ENCODE measurements around the gene TUBA1C. TPM values are rescaled to one million over a fixed set of nuclear protein-coding genes. Genes with fewer than 3 reads are reported as not detected.
A peak's percentile ranks its signal among the peaks of the same experiment; 100 is the strongest.

TUBA1C gene
- total and polyA plus RNA-seq, 9 of the 15 experiments (the other 6 are each of a cell fraction or from before 2014, with no cell fraction given): 755 to 3,012 (median 914) TPM

- intact Hi-C loops (cut with micrococcal nuclease) (no loop called here), in situ Hi-C loops (cut with MboI) (no loop called here)
- no TSS peak for BruUV-seq (replicated peaks)
- CTCF ChIA-PET (ENCODE audit: low intra/inter-chr PET ratio): no interaction called here
- peak in 3 of 4 experiments; percentile 66 to 75 (median 71) for DNase-seq (ENCODE audit: extremely low read depth in 1 of 4, low spot score in 3 of 4)
- no peak overlapping the region for H3K27ac ChIP-seq (ENCODE audit: extremely low read depth, low read depth, low read length)
- H3K4me2 ChIP-seq (ENCODE audit: insufficient read depth, low read length): peak overlapping the region; percentile 62
- no peaks in the 10 kb centered on the region for H3K27me3 ChIP-seq (ENCODE audit: control insufficient read depth in 2 of 2, insufficient read depth in 2 of 2, low read length in 2 of 2)
- H3K4me1 ChIP-seq (replicated peaks in 1 of 2; ENCODE audit: control insufficient read depth in 2 of 2, insufficient read depth in 2 of 2, low read length in 2 of 2): peaks cover 29 to 30% of the 10 kb centered on the region in 2 experiments; a peak in 4 of 5 replicates
- no peaks in the 10 kb centered on the region for H3K79me2 ChIP-seq (ENCODE audit: control insufficient read depth, insufficient read depth, low read length)
- peaks cover 7% of the 10 kb centered on the region for H3K9me1 ChIP-seq (ENCODE audit: control insufficient read depth, insufficient read depth, low read length)
- peak; percentile 8; the same call in 1 of the 3 replicates for ATAC-seq
- WGBS (ENCODE audit: insufficient coverage, low coverage, missing lambda C conversion rate): 24% methylated on average over 4 of the region's 4 CpGs
- H3K9ac ChIP-seq (ENCODE audit: insufficient read depth in 1 of 2, low read depth in 2 of 2, low read length in 2 of 2): peak overlapping the region in 1 of 2 experiments; percentile 15; a peak in 2 of 4 replicates
- peak; percentile 88 for FAIRE-seq
- peak overlapping the region; percentile 87 for H2AFZ ChIP-seq (ENCODE audit: low read depth, low read length)
- H3K9me3 ChIP-seq (replicated peaks; ENCODE audit: control insufficient read depth, insufficient read depth, low read depth, low read length): no peaks in the 10 kb centered on the region
- no peaks in the 10 kb centered on the region for H4K20me1 ChIP-seq (replicated peaks; ENCODE audit: control insufficient read depth, insufficient read depth, low read length)
- POLR2A ChIA-PET: interaction anchor here (0.7 to 1.2 kb wide), 3 partner anchors 25 to 37 kb away, joined by 3 to 5 read pairs (median 4); partner anchors contain the start of gene TUBA1C
- H3K36me3 ChIP-seq (ENCODE audit: control insufficient read depth, insufficient read depth, low read length): no peaks in the 10 kb centered on the region
- no peak overlapping the region for H3K4me3 ChIP-seq
- TF ChIP-seq GATA2 (CRISPR knock-in tag; IDR thresholded peaks at IDR 0.05) (0 out of 2 replicates have a peak, but pooled peaks have one; percentile 41), ELK3 (CRISPR knock-in tag; IDR thresholded peaks at IDR 0.05) (no peak), ATF1 (CRISPR knock-in tag; IDR thresholded peaks at IDR 0.05) (no peak), ATF1 (tag; IDR thresholded peaks at IDR 0.05) (peak; percentile 55; the same call in 1 of the 2 replicates), SMARCE1 (IDR thresholded peaks at IDR 0.05) (0 out of 2 replicates have a peak, but pooled peaks have one; percentile 31), SMARCA4 (IDR thresholded peaks at IDR 0.05) (peak; percentile 36; the same call in 1 of the 2 replicates), CTBP1 (IDR thresholded peaks at IDR 0.05; ENCODE audit: borderline replicate concordance) (peak; percentile 48; the same call in 1 of the 2 replicates), ZNF77 (CRISPR knock-in tag; IDR thresholded peaks at IDR 0.05) (no peak), RCOR1 (IDR thresholded peaks at IDR 0.05; ENCODE audit: borderline replicate concordance in 1 of 2, low read depth in 2 of 2, low read length in 2 of 2) (peak in 1 of 2 experiments; percentile 28; a peak in 1 of 4 replicates), GABPA (tag; conservative IDR thresholded peaks at IDR 0.05; ENCODE audit: low read depth) (peak; percentile 64)
- TF ChIP-seq, protein P1, sequence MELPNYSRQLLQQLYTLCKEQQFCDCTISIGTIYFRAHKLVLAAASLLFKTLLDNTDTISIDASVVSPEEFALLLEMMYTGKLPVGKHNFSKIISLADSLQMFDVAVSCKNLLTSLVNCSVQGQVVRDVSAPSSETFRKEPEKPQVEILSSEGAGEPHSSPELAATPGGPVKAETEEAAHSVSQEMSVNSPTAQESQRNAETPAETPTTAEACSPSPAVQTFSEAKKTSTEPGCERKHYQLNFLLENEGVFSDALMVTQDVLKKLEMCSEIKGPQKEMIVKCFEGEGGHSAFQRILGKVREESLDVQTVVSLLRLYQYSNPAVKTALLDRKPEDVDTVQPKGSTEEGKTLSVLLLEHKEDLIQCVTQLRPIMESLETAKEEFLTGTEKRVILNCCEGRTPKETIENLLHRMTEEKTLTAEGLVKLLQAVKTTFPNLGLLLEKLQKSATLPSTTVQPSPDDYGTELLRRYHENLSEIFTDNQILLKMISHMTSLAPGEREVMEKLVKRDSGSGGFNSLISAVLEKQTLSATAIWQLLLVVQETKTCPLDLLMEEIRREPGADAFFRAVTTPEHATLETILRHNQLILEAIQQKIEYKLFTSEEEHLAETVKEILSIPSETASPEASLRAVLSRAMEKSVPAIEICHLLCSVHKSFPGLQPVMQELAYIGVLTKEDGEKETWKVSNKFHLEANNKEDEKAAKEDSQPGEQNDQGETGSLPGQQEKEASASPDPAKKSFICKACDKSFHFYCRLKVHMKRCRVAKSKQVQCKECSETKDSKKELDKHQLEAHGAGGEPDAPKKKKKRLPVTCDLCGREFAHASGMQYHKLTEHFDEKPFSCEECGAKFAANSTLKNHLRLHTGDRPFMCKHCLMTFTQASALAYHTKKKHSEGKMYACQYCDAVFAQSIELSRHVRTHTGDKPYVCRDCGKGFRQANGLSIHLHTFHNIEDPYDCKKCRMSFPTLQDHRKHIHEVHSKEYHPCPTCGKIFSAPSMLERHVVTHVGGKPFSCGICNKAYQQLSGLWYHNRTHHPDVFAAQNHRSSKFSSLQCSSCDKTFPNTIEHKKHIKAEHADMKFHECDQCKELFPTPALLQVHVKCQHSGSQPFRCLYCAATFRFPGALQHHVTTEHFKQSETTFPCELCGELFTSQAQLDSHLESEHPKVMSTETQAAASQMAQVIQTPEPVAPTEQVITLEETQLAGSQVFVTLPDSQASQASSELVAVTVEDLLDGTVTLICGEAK (IDR thresholded peaks at IDR 0.05): 0 out of 2 replicates have a peak, but pooled peaks have one; percentile 23
- TF ChIP-seq, protein P1 (CRISPR knock-in tag; IDR thresholded peaks at IDR 0.05): no peak
These were observed 36.9 kb downstream of the TUBA1C start for GRCh38 chr12:49301760-49302159.

All from K562 (cell line).